Panc1 (cell line): ENCODE measurements around the gene KRT73. TPM values are rescaled to one million over a fixed set of nuclear protein-coding genes. Genes with fewer than 3 reads are reported as not detected.

ENCODE experiments used
- ATAC-seq: fragments of 200-7000 bp; cut with Tn5 transposase; 2 replicates; pipeline ENCODE4 v1.9.1; 2020; ENCODE audit warnings: mild to moderate bottlenecking, moderate library complexity
- BruUV-seq: library from RNA; stranded (reverse); fragments of 400-500 nt; replicated peaks from 2 replicates; lab custom pipeline; 2021; lab: Mats Ljungman, UMichigan
- CTCF ChIA-PET: fragments of 300-600 bp; sonication (Branson Sonifier 250); formaldehyde crosslinking; loops from one replicate; lab custom pipeline; 2022; ENCODE audit warnings: antibody characterized with exemption; lab: Charles Lee
- POLR2A ChIA-PET: fragments of 300-600 bp; sonication (Branson Sonifier 250); formaldehyde crosslinking; loops from one replicate; lab custom pipeline; 2022; ENCODE audit warnings: antibody characterized with exemption; lab: Charles Lee
- DNase-seq: peaks from one replicate; pipeline ENCODE4 v3.0.0-alpha.2; 2010; ENCODE audit warnings: low read depth, low spot score
- H3K27ac ChIP-seq: 2 replicates; pipeline ENCODE4 v1.5.1; 2011; ENCODE audit warnings: mild to moderate bottlenecking, low read length, inconsistent platforms
- H3K27me3 ChIP-seq: fragments of 200-500 bp; sonication (Bioruptor generic); 2 replicates; pipeline ENCODE4 v1.6.0; 2014; ENCODE audit warnings: low read length, inconsistent platforms; ENCODE audit not compliant: control insufficient read depth, insufficient read depth
- H3K36me3 ChIP-seq: fragments of 200-500 bp; sonication (Bioruptor generic); 2 replicates; pipeline ENCODE4 v1.5.1; 2014; ENCODE audit warnings: inconsistent platforms, mild to moderate bottlenecking, low read length, moderate library complexity; ENCODE audit not compliant: control insufficient read depth, insufficient read depth
- H3K4me1 ChIP-seq: 2 replicates; pipeline ENCODE4 v1.5.1; 2011; ENCODE audit warnings: inconsistent platforms, mild to moderate bottlenecking, low read length, moderate library complexity; ENCODE audit not compliant: control insufficient read depth, insufficient read depth
- H3K4me3 ChIP-seq, 2 experiments: 2 replicates each; pipeline ENCODE4 v1.5.1; 2011 to 2012; ENCODE audit warnings: low read depth in 2 of 2, low read length in 2 of 2, mild to moderate bottlenecking in 2 of 2, inconsistent platforms in 1 of 2, moderate library complexity in 1 of 2
- H3K9me3 ChIP-seq: fragments of 200-500 bp; sonication (Bioruptor generic); 2 replicates; pipeline ENCODE4 v1.5.1; 2014; ENCODE audit warnings: low read depth, mild to moderate bottlenecking, inconsistent platforms, low read length, moderate library complexity; ENCODE audit not compliant: control insufficient read depth, insufficient read depth
- POLR2AphosphoS5 ChIP-seq: IDR thresholded peaks from 2 replicates; pipeline ENCODE4 v1.6.1; 2012; ENCODE audit warnings: mild to moderate bottlenecking, low read depth, low read length, moderate library complexity
- REST ChIP-seq, 2 experiments: IDR thresholded peaks; 2 replicates each; pipeline ENCODE4 v1.6.1; 2011 to 2012; ENCODE audit warnings: low read depth in 2 of 2, control low read depth in 1 of 2, low read length in 1 of 2, mild to moderate bottlenecking in 1 of 2, moderate library complexity in 1 of 2; ENCODE audit not compliant: insufficient read depth in 1 of 2
- SIN3A ChIP-seq: IDR thresholded peaks from 2 replicates; pipeline ENCODE4 v1.6.1; 2012; ENCODE audit warnings: low read depth, mild to moderate bottlenecking, low read length, moderate library complexity, borderline replicate concordance; ENCODE audit not compliant: insufficient read depth
- TCF7L2 ChIP-seq: IDR thresholded peaks from 2 replicates; pipeline ENCODE4 v1.6.1; 2011; ENCODE audit warnings: mild to moderate bottlenecking, low read depth, low read length, inconsistent platforms
- in situ Hi-C: cut with HindIII; loops from 2 replicates; pipeline ENCODE4 v1.10.0; 2016; ENCODE audit warnings: low sequenced_read_pairs, low pct_unique_long_range_greater_than_20kb
- intact Hi-C: fragments of 100-400 bp; cut with micrococcal nuclease; formaldehyde crosslinking; loops from one replicate; pipeline ENCODE4 v1.10.0; 2022; ENCODE audit not compliant: unreplicated experiment
- total RNA-seq: library from RNA; stranded (reverse); gene quantifications from one replicate; pipeline ENCODE4 v1.2.1, GENCODE V29; 2021; ENCODE audit not compliant: unreplicated experiment
- TF ChIP-seq, protein P1 (sequence below): fragments of 450-650 bp; IDR thresholded peaks from 2 replicates; pipeline ENCODE4 v1.5.1; 2017; ENCODE audit warnings: mild to moderate bottlenecking

Gene KRT73
- total RNA-seq, 1 experiment from 2014 or later, result not detected

DNA sequence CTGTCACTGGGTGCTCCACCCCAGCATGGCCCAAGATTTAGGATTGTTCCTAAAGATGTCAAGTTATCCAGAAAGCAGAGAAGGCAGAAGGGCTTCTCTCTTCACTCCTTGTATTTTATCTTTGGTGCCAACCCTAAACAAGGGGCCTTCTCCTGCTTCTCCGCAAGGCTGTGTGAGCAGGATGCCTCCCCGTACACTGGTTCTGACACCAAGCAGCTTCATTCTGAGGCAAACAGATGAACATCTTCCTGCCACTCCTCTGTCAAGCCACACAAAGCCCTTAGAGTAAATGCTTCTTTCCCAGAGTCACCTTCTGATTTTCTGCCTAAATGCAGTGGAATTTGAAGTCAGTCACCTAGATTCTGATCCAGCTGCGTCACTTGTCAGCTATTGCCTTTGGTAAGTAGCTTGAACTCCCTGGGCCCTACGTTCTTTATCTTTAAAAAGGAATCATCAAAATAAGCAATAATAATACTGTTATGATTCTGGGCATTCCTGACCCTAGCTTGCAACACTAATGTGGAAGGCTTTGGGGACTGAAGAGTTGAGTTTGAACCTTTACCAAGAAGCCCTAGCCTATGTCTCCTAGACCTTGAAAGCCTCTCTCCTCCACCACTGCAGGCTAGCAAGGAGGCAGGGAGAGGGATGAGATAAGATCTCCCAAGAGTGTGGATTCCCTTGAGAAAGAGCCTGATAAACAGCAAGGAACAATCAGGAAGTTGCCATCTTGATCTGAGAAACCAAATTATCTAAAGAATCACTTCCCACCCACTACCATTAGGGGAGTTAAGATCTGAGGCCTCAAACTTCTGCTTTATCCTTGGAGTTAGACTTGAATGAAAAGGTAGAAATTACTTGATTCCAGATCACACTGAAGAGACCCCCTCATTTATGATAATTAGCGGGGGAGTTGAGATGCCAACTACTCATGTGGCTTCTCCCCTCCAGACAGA, 5.7 kb downstream of the KRT73 start:
- no TSS peak for BruUV-seq
- CTCF ChIA-PET, result no interaction called here
- Histone ChIP-seq H3K4me1 (no peaks in the 10 kb centered on the region), H3K27ac (no peak overlapping the region), H3K9me3 (no peaks in the 10 kb centered on the region), H3K36me3 (no peaks in the 10 kb centered on the region), H3K4me3 (no peak overlapping the region), H3K27me3 (peaks cover 8% of the 10 kb centered on the region)
- DNase-seq (no peak), ATAC-seq (no peak)
- TF ChIP-seq, protein P1, sequence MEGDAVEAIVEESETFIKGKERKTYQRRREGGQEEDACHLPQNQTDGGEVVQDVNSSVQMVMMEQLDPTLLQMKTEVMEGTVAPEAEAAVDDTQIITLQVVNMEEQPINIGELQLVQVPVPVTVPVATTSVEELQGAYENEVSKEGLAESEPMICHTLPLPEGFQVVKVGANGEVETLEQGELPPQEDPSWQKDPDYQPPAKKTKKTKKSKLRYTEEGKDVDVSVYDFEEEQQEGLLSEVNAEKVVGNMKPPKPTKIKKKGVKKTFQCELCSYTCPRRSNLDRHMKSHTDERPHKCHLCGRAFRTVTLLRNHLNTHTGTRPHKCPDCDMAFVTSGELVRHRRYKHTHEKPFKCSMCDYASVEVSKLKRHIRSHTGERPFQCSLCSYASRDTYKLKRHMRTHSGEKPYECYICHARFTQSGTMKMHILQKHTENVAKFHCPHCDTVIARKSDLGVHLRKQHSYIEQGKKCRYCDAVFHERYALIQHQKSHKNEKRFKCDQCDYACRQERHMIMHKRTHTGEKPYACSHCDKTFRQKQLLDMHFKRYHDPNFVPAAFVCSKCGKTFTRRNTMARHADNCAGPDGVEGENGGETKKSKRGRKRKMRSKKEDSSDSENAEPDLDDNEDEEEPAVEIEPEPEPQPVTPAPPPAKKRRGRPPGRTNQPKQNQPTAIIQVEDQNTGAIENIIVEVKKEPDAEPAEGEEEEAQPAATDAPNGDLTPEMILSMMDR, result no peak
- no peak for TF ChIP-seq POLR2AphosphoS5
- in situ Hi-C loops, result no loop called here
- POLR2A ChIA-PET, result no interaction called here
- intact Hi-C loops, result no loop called here

- in situ Hi-C loops, result no loop called here
- Histone ChIP-seq H3K4me3 (no peak overlapping the region), H3K9me3 (no peaks in the 10 kb centered on the region), H3K36me3 (no peaks in the 10 kb centered on the region), H3K4me1 (no peaks in the 10 kb centered on the region), H3K27ac (no peak overlapping the region), H3K27me3 (peaks cover 8% of the 10 kb centered on the region)
- TF ChIP-seq REST (IDR thresholded peaks at IDR 0.05; ENCODE audit: insufficient read depth in 1 of 2, low read depth in 2 of 2, low read length in 1 of 2) (no peak), POLR2AphosphoS5 (no peak), TCF7L2 (no peak), SIN3A (no peak)
- TF ChIP-seq, protein P1, result no peak
- ATAC-seq (no peak), DNase-seq (no peak)
- intact Hi-C loops, result no loop called here
- ChIA-PET CTCF (no interaction called here), POLR2A (interaction anchor here (0.7 kb wide), 1 partner anchor 141 kb away, joined by 5 read pairs; no protein-coding TSS in a partner anchor)
- BruUV-seq, result no TSS peak
Observed at GRCh38 chr12:52611080-52611468, 7.3 kb downstream of the KRT73 start.
